Tibial nerve (tissue), 4 donors: ENCODE data around the gene KRT23. TPM values are rescaled to one million over a fixed set of nuclear protein-coding genes. Genes with fewer than 3 reads are reported as not detected.
A peak's percentile ranks its signal among the peaks of the same experiment; 100 is the strongest.

Source experiments
- DNase-seq, 2 donors: peaks; one replicate each; pipeline ENCODE4 v3.0.0-alpha.2; 2019; ENCODE audit warnings: low spot score in 2 of 2
- H3K27ac ChIP-seq, 4 donors: fragments of 200-600 bp; sonication (generic) in 3 of 4; one replicate each; pipeline ENCODE4 v1.5.1; 2017 to 2019; ENCODE audit warnings: mild to moderate bottlenecking in 1 of 4
- H3K27me3 ChIP-seq, 2 donors: fragments of 200-600 bp; sonication (generic) in 1 of 2; one replicate each; pipeline versions ENCODE4 v1.5.1 to v1.6.0; 2017 to 2019
- H3K36me3 ChIP-seq, 3 donors: fragments of 200-600 bp; sonication (generic); one replicate each; pipeline ENCODE4 v1.5.1; 2018 to 2019
- H3K4me1 ChIP-seq, 4 donors: fragments of 200-600 bp; sonication (generic) in 3 of 4; one replicate each; pipeline ENCODE4 v1.5.1; 2017 to 2019
- H3K4me3 ChIP-seq, 4 donors: fragments of 200-600 bp; sonication (generic) in 3 of 4; one replicate each; pipeline ENCODE4 v1.5.1; 2017 to 2019; ENCODE audit warnings: mild to moderate bottlenecking in 1 of 4, moderate library complexity in 1 of 4
- H3K9me3 ChIP-seq, 4 donors: fragments of 200-600 bp; sonication (generic) in 3 of 4; one replicate each; pipeline ENCODE4 v1.5.1; 2017 to 2019
- EP300 ChIP-seq, 2 donors: sonication (generic); formaldehyde crosslinking; IDR thresholded peaks; one replicate each; pipeline ENCODE4 v1.6.1; 2017; ENCODE audit warnings: antibody characterized with exemption in 2 of 2, mild to moderate bottlenecking in 1 of 2
- POLR2A ChIP-seq, 2 donors: fragments of 450-650 bp; IDR thresholded peaks; one replicate each; pipeline ENCODE4 v1.6.1; 2017; ENCODE audit warnings: antibody characterized with exemption in 2 of 2, mild to moderate bottlenecking in 2 of 2, moderate library complexity in 2 of 2
- WGBS, 2 donors: methylation state at CpG; one replicate each; pipeline ENCODE4 v1.1.5; 2018; 5-methylcytosine and 5-hydroxymethylcytosine counted together
- total RNA-seq, 4 donors: library from RNA; depleted of rRNA; stranded (reverse); fragments of >200 nt; gene quantifications; one replicate each; pipeline ENCODE4 v1.1.0, GENCODE V29; 2016
- TF ChIP-seq, protein P1 (sequence below), 5 experiments: fragments of 200-600 bp in 3 of 5; fragments of 450-650 bp in 2 of 5; sonication (generic) in 3 of 5; IDR thresholded peaks; one replicate each; pipeline ENCODE4 v1.5.1; 2016 to 2019; ENCODE audit warnings: antibody characterized with exemption in 5 of 5, mild to moderate bottlenecking in 3 of 5, moderate library complexity in 2 of 5

KRT23 gene
- total RNA-seq, 4 donors from 2014 or later: not detected

DNA sequence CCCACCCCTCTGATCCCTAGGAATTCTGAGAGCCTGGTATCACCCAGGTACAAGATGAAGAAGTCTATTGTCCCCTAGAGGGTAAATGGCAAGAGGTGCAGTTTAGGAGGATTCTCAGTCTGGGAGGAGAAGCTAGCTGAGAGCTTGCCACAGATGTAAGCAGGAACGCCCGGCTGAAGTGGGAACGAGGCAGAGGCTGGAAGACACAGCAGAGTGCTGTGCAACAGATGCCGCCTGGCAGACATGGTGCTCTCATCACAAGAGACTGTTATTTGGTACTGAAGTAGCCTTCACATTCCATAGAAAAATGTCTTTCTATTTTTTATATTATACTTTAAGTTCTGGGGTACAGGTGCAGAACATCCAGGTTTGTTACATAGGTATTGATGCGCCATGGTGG lies 32.1 kb downstream of the KRT23 start:
- 89 to 91% methylated on average over 5 of the region's 5 CpGs for WGBS, 2 donors
- H3K9me3 ChIP-seq: no peaks in the 10 kb centered on the region
- DNase-seq: no peak
- TF ChIP-seq POLR2A (IDR thresholded peaks at IDR 0.05): no peak
- no peak for TF ChIP-seq EP300 (IDR thresholded peaks at IDR 0.05)
- TF ChIP-seq, protein P1, sequence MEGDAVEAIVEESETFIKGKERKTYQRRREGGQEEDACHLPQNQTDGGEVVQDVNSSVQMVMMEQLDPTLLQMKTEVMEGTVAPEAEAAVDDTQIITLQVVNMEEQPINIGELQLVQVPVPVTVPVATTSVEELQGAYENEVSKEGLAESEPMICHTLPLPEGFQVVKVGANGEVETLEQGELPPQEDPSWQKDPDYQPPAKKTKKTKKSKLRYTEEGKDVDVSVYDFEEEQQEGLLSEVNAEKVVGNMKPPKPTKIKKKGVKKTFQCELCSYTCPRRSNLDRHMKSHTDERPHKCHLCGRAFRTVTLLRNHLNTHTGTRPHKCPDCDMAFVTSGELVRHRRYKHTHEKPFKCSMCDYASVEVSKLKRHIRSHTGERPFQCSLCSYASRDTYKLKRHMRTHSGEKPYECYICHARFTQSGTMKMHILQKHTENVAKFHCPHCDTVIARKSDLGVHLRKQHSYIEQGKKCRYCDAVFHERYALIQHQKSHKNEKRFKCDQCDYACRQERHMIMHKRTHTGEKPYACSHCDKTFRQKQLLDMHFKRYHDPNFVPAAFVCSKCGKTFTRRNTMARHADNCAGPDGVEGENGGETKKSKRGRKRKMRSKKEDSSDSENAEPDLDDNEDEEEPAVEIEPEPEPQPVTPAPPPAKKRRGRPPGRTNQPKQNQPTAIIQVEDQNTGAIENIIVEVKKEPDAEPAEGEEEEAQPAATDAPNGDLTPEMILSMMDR (IDR thresholded peaks at IDR 0.05): no peak
- no peak overlapping the region for H3K4me3 ChIP-seq
- no peaks in the 10 kb centered on the region for H3K36me3 ChIP-seq
- H3K27me3 ChIP-seq: no peaks in the 10 kb centered on the region
- peaks cover 0 to 10% (median 2%) of the 10 kb centered on the region in 4 donors for H3K4me1 ChIP-seq
- no peak overlapping the region for H3K27ac ChIP-seq

DNA sequence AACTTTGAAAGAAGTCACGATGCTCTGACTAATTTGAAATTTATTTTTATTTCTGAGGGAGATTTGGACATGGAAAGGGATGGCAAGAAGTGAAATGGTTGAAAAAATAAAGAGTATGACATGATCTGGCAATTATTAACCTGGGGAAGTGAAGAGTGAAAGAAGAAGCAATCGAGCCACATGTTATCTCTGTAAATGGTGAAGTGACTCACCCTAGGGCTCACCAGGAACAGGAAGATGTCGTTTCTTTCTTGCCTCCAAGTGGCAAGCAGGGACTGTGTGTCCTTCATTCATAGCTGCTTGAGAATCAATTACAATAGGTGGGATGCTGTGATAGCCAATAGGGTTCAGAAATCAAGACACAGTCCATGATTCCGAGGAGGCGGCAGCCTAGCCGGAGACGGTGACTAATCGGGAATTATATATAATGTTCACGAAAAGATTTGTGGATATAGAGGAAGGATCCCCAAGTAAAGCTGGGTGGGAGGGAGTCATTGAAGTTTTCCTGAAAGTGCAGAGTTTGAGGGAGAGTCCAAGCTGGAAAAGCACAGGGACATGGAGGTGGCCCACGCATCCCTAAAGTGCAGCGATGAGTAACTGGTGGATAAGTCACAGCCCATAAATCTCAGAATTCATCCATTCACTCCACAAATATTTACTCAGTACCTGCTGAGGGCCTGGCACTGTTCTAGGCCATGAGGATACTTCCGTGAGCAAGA lies 34.2 kb downstream of the KRT23 start:
- DNase-seq: no peak
- no peaks in the 10 kb centered on the region for H3K9me3 ChIP-seq
- H3K4me3 ChIP-seq: no peak overlapping the region
- TF ChIP-seq, protein P1 (IDR thresholded peaks at IDR 0.05): no peak
- TF ChIP-seq POLR2A (IDR thresholded peaks at IDR 0.05): no peak
- no peak for TF ChIP-seq EP300 (IDR thresholded peaks at IDR 0.05)
- H3K27ac ChIP-seq: peak overlapping the region in 1 of 4 donors; percentile 27
- H3K36me3 ChIP-seq: no peaks in the 10 kb centered on the region
- WGBS, 2 donors: 76 to 79% methylated on average over 12 of the region's 12 CpGs
- no peaks in the 10 kb centered on the region for H3K27me3 ChIP-seq
- H3K4me1 ChIP-seq: no peaks in the 10 kb centered on the region

DNA sequence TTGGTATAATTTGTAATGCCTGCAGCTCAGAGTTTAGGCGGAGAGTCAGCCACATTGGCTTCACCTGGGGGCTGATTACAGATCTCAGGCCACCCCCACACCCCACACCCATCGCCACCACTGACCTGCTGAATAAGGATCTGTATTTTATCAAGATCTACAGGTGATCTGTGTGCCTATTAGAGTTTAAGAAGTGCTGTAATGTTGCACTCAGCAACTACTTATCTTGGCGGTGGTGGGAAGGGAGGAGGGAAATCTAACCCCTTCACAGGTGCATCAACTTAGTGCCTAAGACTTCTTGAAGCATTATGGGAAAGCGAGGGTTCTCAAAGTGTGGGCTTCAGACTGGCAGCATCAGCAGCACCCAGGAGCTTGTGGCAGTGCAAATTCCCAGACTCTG lies 34.9 kb downstream of the KRT23 start:
- H3K4me1 ChIP-seq: no peaks in the 10 kb centered on the region
- no peak overlapping the region for H3K4me3 ChIP-seq
- H3K27ac ChIP-seq: peak overlapping the region in 1 of 4 donors; percentile 27
- WGBS, 2 donors: 90 to 96% methylated on average over 4 of the region's 4 CpGs
- H3K27me3 ChIP-seq: no peaks in the 10 kb centered on the region
- no peaks in the 10 kb centered on the region for H3K9me3 ChIP-seq
- DNase-seq: no peak
- H3K36me3 ChIP-seq: no peaks in the 10 kb centered on the region
- TF ChIP-seq EP300 (IDR thresholded peaks at IDR 0.05) (no peak), POLR2A (IDR thresholded peaks at IDR 0.05) (no peak)
- TF ChIP-seq, protein P1 (IDR thresholded peaks at IDR 0.05): no peak

DNA sequence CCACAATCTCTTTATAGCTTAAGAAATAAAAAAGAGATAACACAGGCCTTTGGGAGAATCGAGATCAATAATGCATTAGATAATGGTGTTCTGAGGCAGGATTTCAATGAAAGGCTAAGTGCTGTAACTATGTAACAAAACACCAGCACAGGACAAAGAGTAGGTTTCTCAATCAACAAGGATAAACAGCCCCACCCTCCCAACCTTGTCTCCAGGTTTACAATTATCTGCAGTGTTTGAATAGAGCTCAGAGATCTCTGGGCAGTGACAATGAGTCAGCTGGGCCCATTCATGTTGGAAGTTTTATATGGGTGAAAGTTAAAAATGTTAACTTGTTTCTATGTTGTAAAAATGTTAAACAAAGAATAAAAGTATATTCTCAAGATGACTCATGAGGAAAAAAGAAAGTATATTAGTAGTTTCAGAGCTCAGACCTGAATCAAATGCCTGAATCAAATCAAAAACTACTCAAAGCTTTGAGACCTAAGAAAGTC lies 35.4 kb downstream of the KRT23 start:
- TF ChIP-seq, protein P1 (IDR thresholded peaks at IDR 0.05): no peak
- TF ChIP-seq POLR2A (IDR thresholded peaks at IDR 0.05) (no peak), EP300 (IDR thresholded peaks at IDR 0.05) (no peak)
- Histone ChIP-seq H3K4me1 (no peaks in the 10 kb centered on the region), H3K4me3 (no peak overlapping the region), H3K9me3 (no peaks in the 10 kb centered on the region), H3K27me3 (no peaks in the 10 kb centered on the region), H3K36me3 (no peaks in the 10 kb centered on the region), H3K27ac (peak overlapping the region in 1 of 4 donors; percentile 27)
- 84 to 100% methylated on average over 1 of the region's 1 CpG for WGBS, 2 donors
- DNase-seq: no peak

DNA sequence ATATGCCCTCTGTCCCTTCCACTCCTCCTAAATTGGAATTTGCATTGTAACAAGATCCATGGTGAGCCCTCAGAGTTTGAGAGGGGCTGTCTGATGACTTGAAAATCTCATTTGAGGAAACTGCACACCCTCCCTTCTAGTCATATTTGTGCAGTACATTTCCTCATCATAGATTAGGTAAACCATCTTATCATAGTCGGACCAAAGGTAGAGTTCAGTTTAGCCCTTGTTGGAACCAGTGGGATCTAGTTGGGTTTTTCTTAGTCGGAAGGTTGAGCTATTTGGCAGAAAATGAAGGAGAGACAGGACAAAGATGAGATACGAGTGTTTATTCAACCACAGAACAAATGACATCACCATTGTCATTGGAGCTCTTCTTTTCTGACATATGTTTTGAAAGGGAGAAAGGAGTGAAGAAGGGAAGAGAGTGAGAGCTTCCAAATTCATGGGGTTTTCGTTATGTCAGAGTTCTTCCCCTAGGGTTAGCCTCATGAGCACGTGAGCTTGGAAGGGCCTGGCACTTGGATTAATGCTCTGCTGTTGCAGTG lies 36.6 kb downstream of the KRT23 start:
- Histone ChIP-seq H3K4me3 (no peak overlapping the region), H3K36me3 (no peaks in the 10 kb centered on the region), H3K27me3 (no peaks in the 10 kb centered on the region), H3K4me1 (peaks cover 0 to under 1% (median 0%) of the 10 kb centered on the region in 4 donors), H3K9me3 (no peaks in the 10 kb centered on the region), H3K27ac (no peak overlapping the region)
- DNase-seq: no peak
- TF ChIP-seq, protein P1 (IDR thresholded peaks at IDR 0.05): no peak
- TF ChIP-seq POLR2A (IDR thresholded peaks at IDR 0.05) (no peak), EP300 (IDR thresholded peaks at IDR 0.05) (no peak)
- 69 to 77% methylated on average over 5 of the region's 5 CpGs for WGBS, 2 donors
